HG03095 (cell line): ENCODE results near the gene RAB5A.
"Not testable (repeated sequence)": the region's sequence is repeated elsewhere in the genome, so short reads cannot be mapped to it uniquely, and the experiment has no call there.

Experiments
- ATAC-seq: cut with Tn5 transposase; IDR thresholded peaks from one replicate; pipeline ENCODE4 v1.9.1; 2021; ENCODE audit warnings: moderate library complexity; ENCODE audit not compliant: unreplicated experiment

RAB5A gene

GRCh38 chr3:19946832-19947548, at the start of gene RAB5A:
TSS of gene RAB5A (plus strand) at chr3:19947097. CDS start at chr3:19950899, 3,802 bp downstream.
- ATAC-seq: peak; percentile 94

- no peak for ATAC-seq
These were observed 48.2 kb upstream of the RAB5A start for GRCh38 chr3:19898721-19899120.

- ATAC-seq: no peak
These were observed 47.6 kb upstream of the RAB5A start for GRCh38 chr3:19899264-19899663.

GRCh38 chr3:19899833-19900232, 47.1 kb upstream of the RAB5A start:
- ATAC-seq: not testable (repeated sequence)

GRCh38 chr3:19901337-19901736, 45.6 kb upstream of the RAB5A start:
- ATAC-seq: no peak

- ATAC-seq: no peak
These were observed 45.0 kb upstream of the RAB5A start for GRCh38 chr3:19901918-19902317.

GRCh38 chr3:19903649-19904048, 43.2 kb upstream of the RAB5A start:
- no peak for ATAC-seq

- ATAC-seq: no peak
These were observed 39.4 kb upstream of the RAB5A start for GRCh38 chr3:19907523-19907922.

- ATAC-seq: no peak
These were observed 35.4 kb upstream of the RAB5A start for GRCh38 chr3:19911452-19911851.

- no peak for ATAC-seq
These were observed 29.7 kb upstream of the RAB5A start for GRCh38 chr3:19917167-19917566.

GRCh38 chr3:19920401-19921080, 26.4 kb upstream of the RAB5A start:
- ATAC-seq: no peak

GRCh38 chr3:19931180-19931692, 15.7 kb upstream of the RAB5A start:
- ATAC-seq: peak; percentile 85

GRCh38 chr3:19931767-19932188, 15.1 kb upstream of the RAB5A start:
- ATAC-seq: peak; percentile 32

GRCh38 chr3:19932422-19932821, 14.5 kb upstream of the RAB5A start:
- ATAC-seq: no peak

- no peak for ATAC-seq
These were observed 12.8 kb upstream of the RAB5A start, which contains the start of gene EFHB for GRCh38 chr3:19934098-19934566. TSS of gene EFHB (minus strand) at chr3:19934217. CDS start at chr3:19934018, 199 bp downstream.

- ATAC-seq: no peak
These were observed 9.2 kb upstream of the RAB5A start for GRCh38 chr3:19937459-19938294.

- ATAC-seq: no peak
These were observed 8.6 kb upstream of the RAB5A start for GRCh38 chr3:19938295-19938627.

GRCh38 chr3:19940643-19941042, 6.3 kb upstream of the RAB5A start:
- ATAC-seq: no peak

- ATAC-seq: no peak
These were observed 1.4 kb upstream of the RAB5A start for GRCh38 chr3:19945534-19945933.

GRCh38 chr3:19945969-19946831, 697 bp upstream of the RAB5A start:
- ATAC-seq: peak; percentile 8
